GM12891 (cell line): ENCODE measurements around the gene MAP1S.

Experiments
- POLR2A ChIP-seq: IDR thresholded peaks from 2 replicates; pipeline ENCODE4 v1.6.1; 2011; ENCODE audit warnings: low read depth, low read length, control low read depth
- POLR2AphosphoS5 ChIP-seq: IDR thresholded peaks from 2 replicates; pipeline ENCODE4 v1.6.1; 2011; ENCODE audit warnings: low read depth, low read length, control low read depth
- POU2F2 ChIP-seq: IDR thresholded peaks from 2 replicates; pipeline ENCODE4 v1.6.1; 2011; ENCODE audit warnings: low read depth, mild to moderate bottlenecking, control low read depth, low read length, moderate library complexity
- SPI1 ChIP-seq: IDR thresholded peaks from 2 replicates; pipeline ENCODE4 v1.6.1; 2011; ENCODE audit warnings: low read depth, low read length, control low read depth
- TAF1 ChIP-seq: IDR thresholded peaks from 2 replicates; pipeline ENCODE4 v1.6.1; 2011; ENCODE audit warnings: low read depth, low read length, control low read depth

GRCh38 chr19:17692566-17692965, 26.7 kb upstream of the MAP1S start:
- TF ChIP-seq POLR2AphosphoS5: no peak
- no peak for TF ChIP-seq POLR2A
- TF ChIP-seq TAF1: no peak
- TF ChIP-seq SPI1: no peak
- TF ChIP-seq POU2F2: no peak
